Hepatocyte (in vitro differentiated cells): ENCODE data around the gene PRMT5.
"Not testable (repeated sequence)": the region's sequence is repeated elsewhere in the genome, so short reads cannot be mapped to it uniquely, and the experiment has no call there.

ENCODE experiments used
- CTCF ChIP-seq: fragments of 200-600 bp; sonication (generic); IDR thresholded peaks from 2 replicates; pipeline ENCODE4 v1.5.1; 2016; ENCODE audit warnings: antibody characterized with exemption, mild to moderate bottlenecking; ENCODE audit not compliant: poor library complexity
- EZH2phosphoT487 ChIP-seq: fragments of 200-600 bp; sonication (generic); IDR thresholded peaks from one replicate; pipeline ENCODE4 v1.6.1; 2018; ENCODE audit warnings: antibody characterized with exemption, mild to moderate bottlenecking, low read depth, moderate library complexity; ENCODE audit not compliant: unreplicated experiment, severe bottlenecking

GRCh38 chr14:22951795-22952194 lies 22.6 kb upstream of the PRMT5 start:
- TF ChIP-seq CTCF, EZH2phosphoT487: not testable (repeated sequence)
